DND-41 (cell line): ENCODE results near the gene BMS1.

Experiments
- EZH2 ChIP-seq: IDR thresholded peaks from 3 replicates; pipeline ENCODE4 v1.6.1; 2012; ENCODE audit warnings: borderline replicate concordance, low read depth, mild to moderate bottlenecking, moderate library complexity, low read length, inconsistent platforms; ENCODE audit not compliant: severe bottlenecking
- TF ChIP-seq, protein P1 (sequence below): IDR thresholded peaks from 2 replicates; pipeline ENCODE4 v1.5.1; 2012; ENCODE audit warnings: borderline replicate concordance, low read length, moderate library complexity, mild to moderate bottlenecking; ENCODE audit not compliant: poor library complexity, severe bottlenecking; ENCODE audit errors: extremely low read depth

DNA sequence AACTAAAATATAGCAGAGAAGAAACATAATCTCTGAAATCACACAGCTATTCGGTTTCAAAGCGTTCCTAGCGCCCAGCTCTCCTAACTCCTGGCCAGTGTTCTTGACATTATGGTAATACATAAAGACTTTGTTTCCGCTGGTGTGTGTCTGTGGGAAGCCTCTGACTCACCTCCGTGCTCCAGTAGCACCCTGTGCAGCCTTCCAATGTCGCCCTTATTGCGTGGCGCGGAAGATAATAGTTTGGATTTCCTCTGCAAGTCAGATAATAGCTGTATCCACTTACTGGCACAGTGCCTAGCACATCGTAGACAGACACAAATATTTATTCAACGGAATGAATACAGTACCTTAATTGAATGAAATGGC is 570 bp downstream of the BMS1 start:
- TF ChIP-seq, protein P1, sequence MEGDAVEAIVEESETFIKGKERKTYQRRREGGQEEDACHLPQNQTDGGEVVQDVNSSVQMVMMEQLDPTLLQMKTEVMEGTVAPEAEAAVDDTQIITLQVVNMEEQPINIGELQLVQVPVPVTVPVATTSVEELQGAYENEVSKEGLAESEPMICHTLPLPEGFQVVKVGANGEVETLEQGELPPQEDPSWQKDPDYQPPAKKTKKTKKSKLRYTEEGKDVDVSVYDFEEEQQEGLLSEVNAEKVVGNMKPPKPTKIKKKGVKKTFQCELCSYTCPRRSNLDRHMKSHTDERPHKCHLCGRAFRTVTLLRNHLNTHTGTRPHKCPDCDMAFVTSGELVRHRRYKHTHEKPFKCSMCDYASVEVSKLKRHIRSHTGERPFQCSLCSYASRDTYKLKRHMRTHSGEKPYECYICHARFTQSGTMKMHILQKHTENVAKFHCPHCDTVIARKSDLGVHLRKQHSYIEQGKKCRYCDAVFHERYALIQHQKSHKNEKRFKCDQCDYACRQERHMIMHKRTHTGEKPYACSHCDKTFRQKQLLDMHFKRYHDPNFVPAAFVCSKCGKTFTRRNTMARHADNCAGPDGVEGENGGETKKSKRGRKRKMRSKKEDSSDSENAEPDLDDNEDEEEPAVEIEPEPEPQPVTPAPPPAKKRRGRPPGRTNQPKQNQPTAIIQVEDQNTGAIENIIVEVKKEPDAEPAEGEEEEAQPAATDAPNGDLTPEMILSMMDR, result no peak
- TF ChIP-seq EZH2, result no peak
